Renal pelvis (tissue), 4 donors: ENCODE measurements around the gene LAMC3. TPM values are rescaled to one million over a fixed set of nuclear protein-coding genes. Genes with fewer than 3 reads are reported as not detected.

Experiments used
- DNase-seq: peaks from one replicate; pipeline ENCODE4 v3.0.0-alpha.2; 2013
- polyA plus RNA-seq, 3 donors: library from polyadenylated mRNA; unstranded; fragments of 120-200 nt; gene quantifications; one replicate each; pipeline ENCODE4 v1.2.1, GENCODE V29; 2013; ENCODE audit not compliant: insufficient read length in 3 of 3

Gene LAMC3
- polyA plus RNA-seq, 3 donors, result 30.8 to 41.4 (median 35.6) TPM

GRCh38 chr9:130975932-130976841, 32.8 kb upstream of the LAMC3 start:
- no peak for DNase-seq

GRCh38 chr9:130977811-130978221, 31.2 kb upstream of the LAMC3 start:
- no peak for DNase-seq

GRCh38 chr9:130979591-130980385, 29.2 kb upstream of the LAMC3 start:
- DNase-seq, result no peak

GRCh38 chr9:130980526-130980925, 28.4 kb upstream of the LAMC3 start:
- no peak for DNase-seq

GRCh38 chr9:130981002-130981755, 27.8 kb upstream of the LAMC3 start:
- no peak for DNase-seq

- no peak for DNase-seq
Measured at GRCh38 chr9:130981756-130982137, 27.2 kb upstream of the LAMC3 start.

GRCh38 chr9:130982636-130983358, 26.2 kb upstream of the LAMC3 start:
- DNase-seq, result no peak

GRCh38 chr9:130983359-130983670, 25.7 kb upstream of the LAMC3 start:
- DNase-seq, result no peak

- DNase-seq, result no peak
Measured at GRCh38 chr9:130983970-130984369, 25.0 kb upstream of the LAMC3 start.

- DNase-seq, result no peak
Measured at GRCh38 chr9:130984521-130984920, 24.5 kb upstream of the LAMC3 start.

GRCh38 chr9:130985029-130985428, 23.9 kb upstream of the LAMC3 start:
- no peak for DNase-seq

- no peak for DNase-seq
Measured at GRCh38 chr9:130985606-130986162, 23.3 kb upstream of the LAMC3 start.

- peak; percentile 67 for DNase-seq
Measured at GRCh38 chr9:130986356-130986965, 22.5 kb upstream of the LAMC3 start.

GRCh38 chr9:130987054-130987453, 21.9 kb upstream of the LAMC3 start:
- DNase-seq, result no peak

GRCh38 chr9:130987738-130988399, 21.1 kb upstream of the LAMC3 start:
- no peak for DNase-seq

- DNase-seq, result no peak
Measured at GRCh38 chr9:130988400-130988747, 20.6 kb upstream of the LAMC3 start.

- DNase-seq, result no peak
Measured at GRCh38 chr9:130988905-130989304, 20.1 kb upstream of the LAMC3 start.

- no peak for DNase-seq
Measured at GRCh38 chr9:130989391-130989790, 19.6 kb upstream of the LAMC3 start.

- no peak for DNase-seq
Measured at GRCh38 chr9:130989891-130990290, 19.1 kb upstream of the LAMC3 start.

GRCh38 chr9:130990306-130990977, 18.5 kb upstream of the LAMC3 start:
- DNase-seq, result no peak
